ENCODE data around the gene GUCY1A1. TPM values are rescaled to one million over a fixed set of nuclear protein-coding genes. Genes with fewer than 3 reads are reported as not detected.
"Not testable (repeated sequence)": the region's sequence is repeated elsewhere in the genome, so short reads cannot be mapped to it uniquely, and the experiment has no call there.

Gene GUCY1A1
- total RNA-seq, 2 experiments from 2014 or later: not detected

DNA sequence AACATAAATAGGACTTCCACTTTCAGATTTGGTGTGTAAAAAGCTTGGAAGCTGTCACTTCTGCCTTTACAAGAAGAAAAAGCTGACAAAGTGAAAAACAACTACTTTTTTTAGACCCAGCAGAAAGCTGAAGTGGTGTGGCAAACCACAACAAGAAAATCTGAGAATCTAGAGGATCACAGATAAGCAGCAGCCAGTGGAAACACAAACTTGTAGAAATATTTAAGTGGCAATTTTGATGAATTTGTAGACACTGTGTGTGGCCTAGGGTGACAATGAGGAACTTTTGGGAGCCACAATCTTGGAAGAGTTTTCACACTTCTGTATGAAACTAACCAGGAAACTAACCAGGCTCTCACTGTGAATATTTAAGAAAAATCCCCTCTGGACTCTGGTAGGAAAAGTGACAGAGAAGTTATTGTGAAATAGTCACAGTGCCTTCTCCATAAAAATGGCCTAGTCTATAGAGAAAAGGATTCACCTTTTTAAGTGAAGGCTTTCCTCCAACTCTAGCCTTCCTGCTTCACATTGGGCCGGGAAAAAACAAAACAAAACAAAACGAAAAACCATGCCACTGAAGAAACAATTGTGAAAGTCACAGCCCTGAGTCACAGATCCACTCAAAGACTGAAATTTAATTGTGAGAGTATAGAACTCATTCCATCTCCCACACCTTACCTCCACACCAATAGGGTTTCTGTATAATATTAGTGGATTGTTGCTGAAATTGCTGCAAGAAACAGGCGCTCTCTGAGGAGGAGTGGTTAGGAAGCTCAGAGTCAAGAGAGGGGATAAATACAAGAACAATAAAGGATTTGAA, 26.7 kb upstream of the GUCY1A1 start:
- intact Hi-C loops (cut with DNase I, micrococcal nuclease): no loop called here
- Mint-ChIP-seq H3K4me3 (no peak overlapping the region), H3K27me3 (peaks cover 14% of the 10 kb centered on the region), H3K9me3 (ENCODE audit: low read depth) (no peaks in the 10 kb centered on the region), H3K27ac (no peak overlapping the region), H3K36me3 (ENCODE audit: low read depth) (no peaks in the 10 kb centered on the region), H3K4me1 (peaks cover 20% of the 10 kb centered on the region)
- CTCF ChIA-PET: interaction anchor here (0.6 kb wide), 1 partner anchor 61 kb away, joined by 3 read pairs; no protein-coding TSS in a partner anchor
- ATAC-seq: peak; percentile 71
- POLR2A ChIA-PET: interaction anchor here (0.6 kb wide), 1 partner anchor 60 kb away, joined by 3 read pairs; no protein-coding TSS in a partner anchor
- no peak for DNase-seq

DNA sequence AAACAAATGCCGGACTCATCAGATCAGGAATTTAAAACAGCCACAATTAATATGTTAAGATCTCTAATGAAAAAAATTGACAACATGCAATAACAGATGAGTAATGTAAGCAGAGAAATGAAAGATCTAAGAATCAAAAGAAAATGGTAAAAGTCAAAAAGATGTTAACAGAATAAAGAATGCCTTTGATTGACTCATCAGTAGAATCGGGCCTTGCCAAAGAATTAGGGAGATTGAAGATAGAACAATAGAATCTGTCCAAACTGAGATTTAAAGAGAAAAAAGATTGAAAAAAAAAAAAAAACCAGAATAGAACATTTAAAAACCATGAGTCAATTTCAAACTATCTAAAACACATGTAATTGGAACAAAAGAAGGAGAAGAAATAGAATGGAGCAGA, 25.9 kb upstream of the GUCY1A1 start:
- H3K9me3 Mint-ChIP-seq (ENCODE audit: low read depth): no peaks in the 10 kb centered on the region
- DNase-seq (no peak), ATAC-seq (no peak)
- POLR2A ChIA-PET: no interaction called here
- no peak overlapping the region for H3K27ac Mint-ChIP-seq
- H3K4me1 Mint-ChIP-seq: peaks cover 20% of the 10 kb centered on the region
- no peak overlapping the region for H3K4me3 Mint-ChIP-seq
- CTCF ChIA-PET: no interaction called here
- intact Hi-C loops (cut with DNase I, micrococcal nuclease): no loop called here
- no peaks in the 10 kb centered on the region for H3K36me3 Mint-ChIP-seq (ENCODE audit: low read depth)
- H3K27me3 Mint-ChIP-seq: peaks cover 14% of the 10 kb centered on the region

DNA sequence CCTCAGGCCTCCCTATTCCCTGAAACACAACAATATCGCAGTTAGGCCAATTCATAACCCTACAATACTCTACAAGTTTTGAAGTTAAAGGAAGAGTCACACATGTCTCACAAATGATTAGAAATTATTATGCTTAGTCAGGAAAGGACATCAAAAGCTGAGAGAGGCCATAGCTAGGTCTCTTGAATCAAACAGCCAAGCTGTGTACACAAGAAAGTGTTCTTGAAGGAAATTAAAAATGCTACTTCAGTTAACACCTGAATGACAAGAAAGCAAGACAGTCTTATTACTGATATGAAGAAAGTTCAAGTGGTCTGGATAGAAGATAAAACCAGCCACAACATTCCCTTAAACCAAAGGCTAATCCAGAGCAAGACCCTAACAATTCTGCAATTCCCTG, 23.6 kb upstream of the GUCY1A1 start:
- intact Hi-C loops (cut with DNase I, micrococcal nuclease): no loop called here
- DNase-seq (no peak), ATAC-seq (no peak)
- H3K4me1 Mint-ChIP-seq: peaks cover 20% of the 10 kb centered on the region
- no peaks in the 10 kb centered on the region for H3K36me3 Mint-ChIP-seq (ENCODE audit: low read depth)
- H3K9me3 Mint-ChIP-seq (ENCODE audit: low read depth): no peaks in the 10 kb centered on the region
- H3K4me3 Mint-ChIP-seq: no peak overlapping the region
- no peak overlapping the region for H3K27ac Mint-ChIP-seq
- H3K27me3 Mint-ChIP-seq: peaks cover 11% of the 10 kb centered on the region
- ChIA-PET POLR2A (no interaction called here), CTCF (no interaction called here)

DNA sequence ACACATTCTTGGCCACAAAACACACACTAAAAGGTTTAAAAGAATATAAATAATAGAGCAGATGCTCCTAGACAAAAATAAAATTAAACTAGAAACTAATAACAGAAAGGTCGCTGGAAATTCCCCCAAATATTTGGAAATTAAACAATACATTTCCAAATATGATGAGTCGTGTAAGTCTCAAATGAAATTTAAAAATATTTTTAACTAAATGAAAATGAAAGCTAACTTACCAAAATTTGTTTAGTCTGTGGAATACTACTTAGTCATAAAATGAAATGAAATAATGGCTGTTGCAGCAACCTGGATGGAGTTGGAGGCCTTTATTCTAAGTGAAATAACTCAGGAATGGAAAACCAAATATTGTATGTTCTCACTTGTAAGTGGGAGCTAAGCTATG, 20.6 kb upstream of the GUCY1A1 start:
- intact Hi-C loops (cut with DNase I, micrococcal nuclease): no loop called here
- Mint-ChIP-seq H3K4me1 (no peaks in the 10 kb centered on the region), H3K9me3 (ENCODE audit: low read depth) (no peaks in the 10 kb centered on the region), H3K4me3 (no peak overlapping the region), H3K27ac (no peak overlapping the region), H3K36me3 (ENCODE audit: low read depth) (no peaks in the 10 kb centered on the region), H3K27me3 (peaks cover 9% of the 10 kb centered on the region)
- POLR2A ChIA-PET: no interaction called here
- DNase-seq: no peak
- ATAC-seq: no peak
- CTCF ChIA-PET: no interaction called here

DNA sequence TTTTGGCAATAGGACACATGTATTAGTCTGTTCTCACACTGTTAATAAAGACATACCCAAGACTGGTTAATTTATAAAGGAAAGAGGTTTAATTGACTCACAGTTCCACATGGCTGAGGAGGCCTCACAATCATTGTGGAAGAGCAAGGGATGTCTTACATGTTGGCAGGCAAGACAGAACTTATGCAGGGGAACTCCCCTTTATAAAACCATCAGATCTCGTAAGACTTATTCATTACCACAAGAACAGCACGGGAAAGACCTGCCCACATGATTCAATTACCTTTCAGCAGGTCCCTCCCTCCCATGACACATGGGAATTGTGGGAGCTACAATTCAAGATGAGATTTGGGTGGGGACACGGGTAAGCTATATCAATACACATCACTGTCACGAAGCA, 15.9 kb upstream of the GUCY1A1 start:
- H3K27me3 Mint-ChIP-seq; H3K4me1 Mint-ChIP-seq; H3K27ac Mint-ChIP-seq; intact Hi-C loops (cut with DNase I, micrococcal nuclease); CTCF ChIA-PET; H3K36me3 Mint-ChIP-seq (ENCODE audit: low read depth); H3K4me3 Mint-ChIP-seq; POLR2A ChIA-PET; H3K9me3 Mint-ChIP-seq (ENCODE audit: low read depth): not testable (repeated sequence)
- peak; percentile 57 for ATAC-seq
- peak; percentile 12 for DNase-seq

DNA sequence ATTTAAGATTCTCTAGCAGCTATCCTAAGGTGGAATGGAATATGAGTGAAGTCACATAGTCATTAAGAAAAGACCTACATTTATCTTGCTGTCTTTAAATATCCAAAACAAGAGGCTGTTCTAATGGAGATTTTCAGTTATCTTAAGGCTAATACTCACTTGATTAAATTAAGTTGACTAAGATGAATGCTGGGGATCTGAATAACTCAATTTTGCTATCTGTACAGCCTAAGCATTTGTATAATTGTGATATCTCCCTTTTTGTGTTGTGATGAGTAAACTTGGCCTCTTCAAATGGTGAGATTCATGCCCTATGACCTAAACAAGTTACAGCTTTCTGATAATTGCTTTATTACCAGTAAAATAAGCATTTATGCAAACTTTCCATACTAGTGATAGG, 13.6 kb upstream of the GUCY1A1 start:
- POLR2A ChIA-PET: no interaction called here
- intact Hi-C loops (cut with DNase I, micrococcal nuclease): no loop called here
- H3K9me3 Mint-ChIP-seq (ENCODE audit: low read depth): peaks cover 2% of the 10 kb centered on the region
- H3K4me1 Mint-ChIP-seq: no peaks in the 10 kb centered on the region
- CTCF ChIA-PET: interaction anchor here (1.0 kb wide), 1 partner anchor 1033 kb away, joined by 3 read pairs; no protein-coding TSS in a partner anchor
- no peaks in the 10 kb centered on the region for H3K36me3 Mint-ChIP-seq (ENCODE audit: low read depth)
- no peak overlapping the region for H3K4me3 Mint-ChIP-seq
- DNase-seq (no peak), ATAC-seq (no peak)
- peaks cover 4% of the 10 kb centered on the region for H3K27me3 Mint-ChIP-seq
- no peak overlapping the region for H3K27ac Mint-ChIP-seq

DNA sequence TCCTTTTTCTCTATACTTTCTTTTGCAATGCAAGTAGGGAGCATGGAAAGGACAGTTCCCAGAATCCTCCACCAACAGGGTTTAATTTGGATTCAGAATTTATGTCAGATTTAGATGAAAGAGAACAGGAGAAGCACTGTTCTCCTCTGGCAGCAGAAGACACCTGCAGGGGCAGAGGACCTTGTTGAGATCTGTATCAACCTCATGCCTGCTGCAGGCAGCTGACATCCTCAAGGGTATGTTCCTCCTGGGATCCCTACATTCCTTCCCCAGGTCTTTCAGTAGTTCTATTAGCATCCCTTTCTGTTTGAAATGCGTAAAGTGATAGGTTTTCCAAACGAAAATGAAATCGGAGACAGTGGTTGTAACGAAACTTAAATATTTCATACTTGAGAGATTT, 10.6 kb upstream of the GUCY1A1 start:
- H3K4me1 Mint-ChIP-seq: no peaks in the 10 kb centered on the region
- CTCF ChIA-PET: no interaction called here
- POLR2A ChIA-PET: no interaction called here
- H3K27me3 Mint-ChIP-seq: peaks cover 7% of the 10 kb centered on the region
- H3K4me3 Mint-ChIP-seq: no peak overlapping the region
- H3K27ac Mint-ChIP-seq: no peak overlapping the region
- no peak for DNase-seq
- no peaks in the 10 kb centered on the region for H3K36me3 Mint-ChIP-seq (ENCODE audit: low read depth)
- peaks cover 2% of the 10 kb centered on the region for H3K9me3 Mint-ChIP-seq (ENCODE audit: low read depth)
- no peak for ATAC-seq
- intact Hi-C loops (cut with DNase I, micrococcal nuclease): no loop called here

DNA sequence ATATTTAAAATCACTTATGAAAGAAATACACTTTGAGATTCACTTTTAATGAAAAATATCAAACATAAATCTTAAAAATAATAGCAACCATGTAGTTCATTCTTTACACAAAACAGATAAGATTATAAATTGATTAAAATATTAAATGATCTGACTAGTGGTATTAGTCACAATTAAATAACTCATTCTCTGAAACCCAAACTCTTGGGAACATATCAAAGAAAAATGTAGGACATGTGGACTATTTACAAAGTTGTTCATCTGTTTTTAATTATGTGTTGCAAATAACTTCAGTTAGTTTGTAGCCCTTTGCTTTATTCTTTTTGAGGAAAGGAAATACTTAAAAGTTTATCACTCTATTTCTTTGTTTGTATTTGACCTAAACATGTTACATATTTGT, 9.5 kb upstream of the GUCY1A1 start:
- Mint-ChIP-seq H3K27me3 (peaks cover 7% of the 10 kb centered on the region), H3K4me1 (no peaks in the 10 kb centered on the region), H3K9me3 (ENCODE audit: low read depth) (peaks cover 2% of the 10 kb centered on the region), H3K27ac (no peak overlapping the region), H3K36me3 (ENCODE audit: low read depth) (no peaks in the 10 kb centered on the region), H3K4me3 (no peak overlapping the region)
- POLR2A ChIA-PET: no interaction called here
- CTCF ChIA-PET: no interaction called here
- intact Hi-C loops (cut with DNase I, micrococcal nuclease): no loop called here
- ATAC-seq (no peak), DNase-seq (no peak)

DNA sequence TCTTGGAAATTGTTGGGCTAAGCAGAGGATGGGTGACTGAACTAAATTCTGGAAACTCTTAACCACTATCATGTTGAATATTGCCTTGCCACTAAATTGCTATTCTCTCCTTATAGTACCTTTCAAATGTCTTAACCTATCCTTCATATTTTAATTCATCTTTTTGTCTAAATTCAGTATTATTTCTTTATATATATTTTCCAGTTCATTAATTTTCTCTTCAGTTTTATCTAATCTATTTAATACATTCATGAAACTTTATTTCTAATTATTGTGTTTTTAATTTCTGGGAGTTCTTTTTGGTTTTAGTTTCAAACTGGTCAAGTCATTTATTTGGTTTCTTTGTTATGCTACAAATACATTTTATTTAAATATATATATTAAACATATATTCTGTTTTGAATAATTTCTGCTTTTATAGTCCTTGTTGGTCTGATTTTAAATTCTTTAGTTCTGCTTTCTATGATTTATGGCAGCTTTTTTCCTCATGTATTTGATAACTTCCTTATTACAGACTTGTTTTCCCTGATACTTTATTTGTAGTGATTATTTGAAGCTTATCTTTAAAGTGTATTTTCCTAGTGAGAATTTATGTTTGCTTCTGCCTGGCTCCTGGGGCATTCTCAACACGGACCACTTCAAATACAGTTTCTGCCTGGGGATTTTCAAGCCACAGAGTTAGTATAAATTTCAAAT, 8.5 kb upstream of the GUCY1A1 start:
- Mint-ChIP-seq H3K36me3 (ENCODE audit: low read depth) (no peaks in the 10 kb centered on the region), H3K4me3 (no peak overlapping the region), H3K9me3 (ENCODE audit: low read depth) (peaks cover 2% of the 10 kb centered on the region), H3K27ac (no peak overlapping the region), H3K27me3 (peaks cover 9% of the 10 kb centered on the region), H3K4me1 (no peaks in the 10 kb centered on the region)
- ChIA-PET POLR2A (no interaction called here), CTCF (no interaction called here)
- intact Hi-C loops (cut with DNase I, micrococcal nuclease): no loop called here
- ATAC-seq: no peak
- no peak for DNase-seq

DNA sequence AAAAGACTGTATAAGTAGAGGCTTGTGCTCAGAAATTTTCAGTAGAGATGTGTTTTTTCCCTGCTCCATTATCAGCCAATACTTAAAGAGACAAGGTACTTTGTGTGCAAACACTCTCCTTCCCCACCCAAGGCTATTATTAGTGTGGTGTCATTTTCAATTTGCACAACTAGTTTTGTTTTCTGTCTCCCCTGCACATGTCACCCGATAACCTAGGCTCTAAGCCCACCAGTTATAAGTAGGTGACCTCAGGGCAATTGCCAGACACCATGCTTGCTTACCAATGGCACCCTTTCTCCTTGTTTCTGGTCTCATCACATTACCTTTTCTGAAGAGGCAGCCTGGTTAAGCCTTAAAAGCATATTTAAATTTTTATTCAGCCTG, 8.0 kb upstream of the GUCY1A1 start:
- Mint-ChIP-seq H3K36me3 (ENCODE audit: low read depth) (no peaks in the 10 kb centered on the region), H3K4me1 (no peaks in the 10 kb centered on the region), H3K27me3 (peaks cover 12% of the 10 kb centered on the region), H3K9me3 (ENCODE audit: low read depth) (peaks cover 2% of the 10 kb centered on the region), H3K4me3 (no peak overlapping the region), H3K27ac (no peak overlapping the region)
- CTCF ChIA-PET: no interaction called here
- ATAC-seq: no peak
- no peak for DNase-seq
- POLR2A ChIA-PET: no interaction called here
- intact Hi-C loops (cut with DNase I, micrococcal nuclease): no loop called here

DNA sequence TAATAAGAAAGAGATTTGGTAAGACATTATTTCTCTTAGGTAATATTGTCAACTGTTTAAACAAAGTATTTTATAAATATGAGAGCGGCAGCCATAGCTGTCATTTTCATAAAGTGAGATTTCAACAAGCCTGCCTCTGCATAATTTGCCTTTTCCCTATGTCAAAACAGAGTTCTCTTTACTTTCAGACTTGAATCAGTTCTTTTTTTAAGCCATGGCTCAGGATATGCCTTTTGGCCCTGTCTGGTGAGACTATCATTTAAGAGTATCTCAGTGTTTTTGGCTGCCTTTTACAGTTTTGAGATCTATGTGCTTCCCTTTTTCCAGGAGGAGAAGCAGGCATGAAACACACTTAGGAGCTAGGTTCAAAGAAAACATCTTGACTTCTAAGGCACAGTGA, 7.5 kb upstream of the GUCY1A1 start:
- ChIA-PET POLR2A (no interaction called here), CTCF (no interaction called here)
- DNase-seq (no peak), ATAC-seq (no peak)
- intact Hi-C loops (cut with DNase I, micrococcal nuclease): no loop called here
- Mint-ChIP-seq H3K4me1 (no peaks in the 10 kb centered on the region), H3K4me3 (no peak overlapping the region), H3K9me3 (ENCODE audit: low read depth) (peaks cover 2% of the 10 kb centered on the region), H3K36me3 (ENCODE audit: low read depth) (no peaks in the 10 kb centered on the region), H3K27ac (no peak overlapping the region), H3K27me3 (peaks cover 15% of the 10 kb centered on the region)

DNA sequence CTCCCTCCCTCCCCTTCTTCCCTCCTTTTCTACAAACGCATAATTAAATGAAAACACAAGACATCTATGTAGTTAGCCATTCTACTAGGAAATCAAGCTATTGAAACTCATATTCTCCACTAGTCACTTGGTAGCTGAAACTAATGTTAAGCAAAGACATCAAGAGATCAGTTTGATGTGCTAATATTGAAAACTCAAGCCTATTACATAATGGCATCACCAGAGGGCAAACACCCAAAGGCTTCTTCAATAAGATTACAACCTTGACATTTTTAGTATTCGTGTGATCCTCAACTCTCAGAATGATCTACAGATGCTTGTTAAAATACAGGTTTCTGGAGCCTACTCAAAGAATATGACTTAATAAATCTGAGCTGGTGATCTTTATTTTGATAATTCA, 6.2 kb upstream of the GUCY1A1 start:
- no peaks in the 10 kb centered on the region for H3K36me3 Mint-ChIP-seq (ENCODE audit: low read depth)
- intact Hi-C loops (cut with DNase I, micrococcal nuclease): no loop called here
- no peak for DNase-seq
- ChIA-PET POLR2A (no interaction called here), CTCF (interaction anchor here (0.6 to 0.7 kb wide), 2 partner anchors 25 to 150 kb away, joined by 3 to 4 read pairs; no protein-coding TSS in a partner anchor)
- H3K9me3 Mint-ChIP-seq (ENCODE audit: low read depth): peaks cover 2% of the 10 kb centered on the region
- H3K27me3 Mint-ChIP-seq: peaks cover 23% of the 10 kb centered on the region
- H3K27ac Mint-ChIP-seq: no peak overlapping the region
- H3K4me1 Mint-ChIP-seq: no peaks in the 10 kb centered on the region
- no peak for ATAC-seq
- no peak overlapping the region for H3K4me3 Mint-ChIP-seq

Measured in activated CD4-positive, alpha-beta T cell treated with anti-CD3 and anti-CD28 coated beads for 36 hours (primary cell).